ENCODE results near the gene CNTD1.

Gene CNTD1

GRCh38 chr17:42779936-42780850 lies 18.5 kb upstream of the CNTD1 start, which contains the start of gene WNK4:
TSS of gene WNK4 (plus strand) at chr17:42780610. CDS start at chr17:42780699, 89 bp downstream.
- no peak for DNase-seq

- DNase-seq = no peak
These were observed 17.6 kb upstream of the CNTD1 start for GRCh38 chr17:42780851-42781638.

GRCh38 chr17:42781639-42782165 lies 17.0 kb upstream of the CNTD1 start:
- DNase-seq = no peak

- no peak for DNase-seq
These were observed 16.2 kb upstream of the CNTD1 start for GRCh38 chr17:42782166-42783061.

GRCh38 chr17:42783062-42783790 lies 15.4 kb upstream of the CNTD1 start:
- no peak for DNase-seq

GRCh38 chr17:42783791-42784138 lies 14.9 kb upstream of the CNTD1 start:
- DNase-seq = no peak

GRCh38 chr17:42784409-42784808 lies 14.3 kb upstream of the CNTD1 start:
- DNase-seq = no peak

- no peak for DNase-seq
These were observed 13.7 kb upstream of the CNTD1 start for GRCh38 chr17:42784811-42785592.

- DNase-seq = no peak
These were observed 11.4 kb upstream of the CNTD1 start for GRCh38 chr17:42787266-42787665.

GRCh38 chr17:42791948-42792347 lies 6.7 kb upstream of the CNTD1 start:
- no peak for DNase-seq

GRCh38 chr17:42792545-42792944 lies 6.1 kb upstream of the CNTD1 start:
- no peak for DNase-seq

- DNase-seq = no peak
These were observed 3.6 kb upstream of the CNTD1 start for GRCh38 chr17:42795061-42795460.

- no peak for DNase-seq
These were observed 3.2 kb upstream of the CNTD1 start for GRCh38 chr17:42795465-42795864.

- DNase-seq = no peak
These were observed 2.4 kb upstream of the CNTD1 start for GRCh38 chr17:42796066-42796758.

GRCh38 chr17:42797067-42798007 lies 1.3 kb upstream of the CNTD1 start:
- no peak for DNase-seq

- no peak for DNase-seq
These were observed 664 bp upstream of the CNTD1 start for GRCh38 chr17:42798011-42798382.

- DNase-seq = no peak
These were observed 4.6 kb downstream of the CNTD1 start for GRCh38 chr17:42803074-42803883.

- DNase-seq = no peak
These were observed 6.3 kb downstream of the CNTD1 start for GRCh38 chr17:42804918-42805367.
